Liver (tissue), 9 donors: ENCODE measurements around the gene FAM210A. TPM values are rescaled to one million over a fixed set of nuclear protein-coding genes. Genes with fewer than 3 reads are reported as not detected.
"Not testable (repeated sequence)": the region's sequence is repeated elsewhere in the genome, so short reads cannot be mapped to it uniquely, and the experiment has no call there.

Experiments
- DNase-seq: peaks from one replicate; pipeline ENCODE4 v3.0.0-alpha.2; 2017; ENCODE audit warnings: low spot score
- H3K27ac ChIP-seq, 2 donors: one replicate each; pipeline ENCODE4 v1.7.0; 2013; ENCODE audit warnings: inconsistent platforms in 2 of 2, low read length in 2 of 2, control low read depth in 1 of 2, low read depth in 1 of 2, mild to moderate bottlenecking in 1 of 2
- H3K27me3 ChIP-seq, 4 donors: one replicate each; pipeline versions ENCODE4 v1.6.1 to v1.7.0; 2013; ENCODE audit warnings: low read length in 3 of 4, inconsistent platforms in 1 of 4, mild to moderate bottlenecking in 1 of 4, moderate library complexity in 1 of 4; ENCODE audit not compliant: control insufficient read depth in 4 of 4, insufficient read depth in 4 of 4
- H3K36me3 ChIP-seq, 4 donors: one replicate each; pipeline versions ENCODE4 v1.6.1 to v1.7.0; 2013; ENCODE audit warnings: low read length in 3 of 4, mild to moderate bottlenecking in 3 of 4, low read depth in 1 of 4, moderate library complexity in 1 of 4; ENCODE audit not compliant: control insufficient read depth in 4 of 4, insufficient read depth in 3 of 4
- H3K4me1 ChIP-seq, 4 donors: one replicate each; pipeline versions ENCODE4 v1.6.1 to v1.7.0; 2013; ENCODE audit warnings: low read length in 3 of 4, mild to moderate bottlenecking in 3 of 4, moderate library complexity in 1 of 4; ENCODE audit not compliant: control insufficient read depth in 4 of 4, insufficient read depth in 4 of 4
- H3K4me3 ChIP-seq, 3 donors: one replicate each; pipeline versions ENCODE4 v1.6.1 to v1.7.0; 2013; ENCODE audit warnings: low read length in 3 of 3, control low read depth in 1 of 3, low read depth in 1 of 3, mild to moderate bottlenecking in 1 of 3
- H3K9ac ChIP-seq, 2 donors: one replicate each; pipeline ENCODE4 v1.7.0; 2013; ENCODE audit warnings: low read length in 2 of 2, mild to moderate bottlenecking in 2 of 2, moderate library complexity in 2 of 2, control low read depth in 1 of 2, low read depth in 1 of 2
- H3K9me3 ChIP-seq, 4 donors: one replicate each; pipeline versions ENCODE4 v1.6.1 to v1.7.0; 2013; ENCODE audit warnings: low read length in 3 of 4; ENCODE audit not compliant: control insufficient read depth in 4 of 4
- EGR1 ChIP-seq, 2 donors: IDR thresholded peaks; 2 replicates each; pipeline ENCODE4 v1.6.1; 2016 to 2018; ENCODE audit warnings: antibody characterized with exemption in 2 of 2, low read depth in 2 of 2
- FOXA1 ChIP-seq: IDR thresholded peaks from 2 replicates; pipeline ENCODE4 v1.6.1; 2016; ENCODE audit warnings: antibody characterized with exemption
- FOXA2 ChIP-seq: IDR thresholded peaks from 2 replicates; pipeline ENCODE4 v1.6.1; 2016; ENCODE audit warnings: antibody characterized with exemption
- GABPA ChIP-seq, 2 donors: IDR thresholded peaks in 1 of 2; conservative IDR thresholded peaks in 1 of 2; 2 replicates each; pipeline ENCODE4 v1.6.1; 2016; ENCODE audit warnings: antibody characterized with exemption in 2 of 2, mild to moderate bottlenecking in 1 of 2, moderate library complexity in 1 of 2
- HNF4G ChIP-seq: IDR thresholded peaks from 2 replicates; pipeline ENCODE4 v1.6.1; 2016; ENCODE audit warnings: antibody characterized with exemption
- JUND ChIP-seq, 2 donors: IDR thresholded peaks; 2 replicates each; pipeline ENCODE4 v1.6.1; 2016; ENCODE audit warnings: antibody characterized with exemption in 2 of 2
- MAX ChIP-seq: IDR thresholded peaks from 2 replicates; pipeline ENCODE4 v1.6.1; 2016; ENCODE audit warnings: antibody characterized with exemption
- NR2F2 ChIP-seq: IDR thresholded peaks from 2 replicates; pipeline ENCODE4 v1.6.1; 2016; ENCODE audit warnings: antibody characterized with exemption
- RAD21 ChIP-seq, 2 donors: IDR thresholded peaks; 2 replicates each; pipeline ENCODE4 v1.6.1; 2016; ENCODE audit warnings: antibody characterized with exemption in 2 of 2, mild to moderate bottlenecking in 2 of 2
- SP1 ChIP-seq: IDR thresholded peaks from 2 replicates; pipeline ENCODE4 v1.6.1; 2018; ENCODE audit warnings: antibody characterized with exemption, mild to moderate bottlenecking
- TAF1 ChIP-seq: conservative IDR thresholded peaks from 2 replicates; pipeline ENCODE4 v1.6.1; 2016; ENCODE audit warnings: antibody characterized with exemption, mild to moderate bottlenecking
- YY1 ChIP-seq: IDR thresholded peaks from 2 replicates; pipeline ENCODE4 v1.6.1; 2016; ENCODE audit warnings: antibody characterized with exemption, mild to moderate bottlenecking
- WGBS: extraction: QIAGEN DNeasy Blood & Tissue Kit; methylation state at CpG from one replicate; pipeline ENCODE4 v1.1.7; 2013; 5-methylcytosine and 5-hydroxymethylcytosine counted together
- polyA plus RNA-seq, 2 donors: library from polyadenylated mRNA; stranded (reverse) in 1 of 2; unstranded in 1 of 2; fragments of 200-250 nt in 1 of 2; fragments of >200 nt in 1 of 2; fragmentation: Nextera tagmentation in 1 of 2; extraction: Ambion mirVana in 1 of 2; gene quantifications; one replicate each; pipeline versions ENCODE4 v1.2.1 to v1.2.3, GENCODE V29; 2013 to 2015
- total RNA-seq, 2 donors: library from RNA; depleted of rRNA; stranded (reverse); fragments of >200 nt; gene quantifications; one replicate each; pipeline ENCODE4 v1.2.3, GENCODE V29; 2014
- TF ChIP-seq, protein P1 (sequence below): IDR thresholded peaks from 2 replicates; pipeline ENCODE4 v1.6.1; 2016; ENCODE audit warnings: antibody characterized with exemption
- TF ChIP-seq, protein P2 (sequence below): IDR thresholded peaks from 2 replicates; pipeline ENCODE4 v1.6.1; 2016; ENCODE audit warnings: antibody characterized with exemption, mild to moderate bottlenecking
- TF ChIP-seq, protein P3 (sequence below): fragments of 150-350 bp; IDR thresholded peaks from 2 replicates; pipeline ENCODE4 v1.5.1; 2017; ENCODE audit warnings: improper control_type of control experiment, low read depth, low read length; ENCODE audit not compliant: missing input control
- donor health status: healthy.
- donor health status: healthy.
- donor health status: healthy.
- donor health status: healthy.
- donor health status: healthy.

FAM210A gene
- total and polyA plus RNA-seq, 4 donors: 10.5 to 18.3 (median 12.5) TPM

DNA sequence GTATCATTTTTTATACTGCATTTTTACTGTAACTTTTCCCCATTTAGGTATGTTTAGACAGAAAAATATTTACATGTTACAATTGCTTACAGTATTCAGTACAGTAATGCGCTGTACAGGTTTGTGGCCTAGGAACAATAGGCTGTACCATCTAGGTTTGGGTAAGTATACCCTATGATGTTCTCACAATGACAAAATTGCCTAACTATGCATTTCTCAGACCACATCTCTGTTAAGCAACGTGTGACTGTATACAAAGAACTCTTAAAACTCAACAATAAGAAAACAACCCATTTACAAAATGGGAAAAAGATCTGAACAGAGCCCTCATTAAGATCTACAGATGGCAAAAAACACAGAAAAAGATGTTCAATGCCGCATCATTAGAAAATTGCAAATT, 29.4 kb downstream of the FAM210A start:
- H3K36me3 ChIP-seq: peaks cover 0 to 1% (median 0%) of the 10 kb centered on the region in 4 donors
- H3K4me3 ChIP-seq: no peak overlapping the region
- WGBS: 93% methylated on average over 3 of the region's 3 CpGs
- H3K27ac ChIP-seq: no peak overlapping the region
- no peak overlapping the region for H3K9ac ChIP-seq
- peaks cover 0 to 4% (median 0%) of the 10 kb centered on the region in 4 donors for H3K9me3 ChIP-seq
- H3K4me1 ChIP-seq: no peaks in the 10 kb centered on the region
- no peaks in the 10 kb centered on the region for H3K27me3 ChIP-seq
- DNase-seq: no peak
- TF ChIP-seq MAX (no peak), EGR1 (IDR thresholded peaks at IDR 0.05; ENCODE audit: low read depth in 2 of 2) (no peak), JUND (IDR thresholded peaks at IDR 0.05) (no peak), GABPA (IDR thresholded peaks at IDR 0.05 in 1 of 2, conservative IDR thresholded peaks at IDR 0.05 in 1 of 2) (no peak)
- TF ChIP-seq, protein P1, sequence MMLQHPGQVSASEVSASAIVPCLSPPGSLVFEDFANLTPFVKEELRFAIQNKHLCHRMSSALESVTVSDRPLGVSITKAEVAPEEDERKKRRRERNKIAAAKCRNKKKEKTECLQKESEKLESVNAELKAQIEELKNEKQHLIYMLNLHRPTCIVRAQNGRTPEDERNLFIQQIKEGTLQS: no peak

DNA sequence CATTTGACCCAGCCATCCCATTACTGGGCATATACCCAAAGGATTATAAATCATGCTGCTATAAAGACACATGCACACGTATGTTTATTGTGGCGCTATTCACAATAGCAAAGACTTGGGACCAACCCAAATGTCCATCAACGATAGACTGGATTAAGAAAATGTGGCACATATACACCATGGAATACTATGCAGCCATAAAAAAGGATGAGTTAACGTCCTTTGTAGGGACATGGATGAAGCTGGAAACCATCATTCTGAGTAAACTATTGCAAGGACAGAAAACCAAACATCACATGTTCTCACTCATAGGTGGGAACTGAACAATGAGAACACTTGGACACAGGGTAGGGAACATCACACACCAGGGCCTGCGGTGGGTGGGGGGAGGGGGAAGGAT, 31.0 kb downstream of the FAM210A start:
- not testable (repeated sequence) for H3K36me3 ChIP-seq, H3K9me3 ChIP-seq, H3K27me3 ChIP-seq, H3K27ac ChIP-seq, DNase-seq, H3K4me3 ChIP-seq, H3K4me1 ChIP-seq, H3K9ac ChIP-seq
- 95% methylated on average over 5 of the region's 5 CpGs for WGBS

- H3K9ac ChIP-seq, H3K4me3 ChIP-seq, H3K27ac ChIP-seq, H3K36me3 ChIP-seq, H3K27me3 ChIP-seq, DNase-seq, H3K9me3 ChIP-seq, H3K4me1 ChIP-seq: not testable (repeated sequence)
- 96% methylated on average over 9 of the region's 9 CpGs for WGBS
Measured at GRCh38 chr18:13690060-13690459, 36.3 kb downstream of the FAM210A start.

GRCh38 chr18:13688191-13689136, 37.9 kb downstream of the FAM210A start:
- H3K27ac ChIP-seq: no peak overlapping the region
- DNase-seq: no peak
- H3K9ac ChIP-seq: no peak overlapping the region
- peaks cover 0 to 2% (median 0%) of the 10 kb centered on the region in 4 donors for H3K9me3 ChIP-seq
- 93% methylated on average over 21 of the region's 21 CpGs for WGBS
- H3K27me3 ChIP-seq: no peaks in the 10 kb centered on the region
- H3K4me1 ChIP-seq: no peaks in the 10 kb centered on the region
- H3K4me3 ChIP-seq: no peak overlapping the region
- no peaks in the 10 kb centered on the region for H3K36me3 ChIP-seq
- TF ChIP-seq, protein P2, sequence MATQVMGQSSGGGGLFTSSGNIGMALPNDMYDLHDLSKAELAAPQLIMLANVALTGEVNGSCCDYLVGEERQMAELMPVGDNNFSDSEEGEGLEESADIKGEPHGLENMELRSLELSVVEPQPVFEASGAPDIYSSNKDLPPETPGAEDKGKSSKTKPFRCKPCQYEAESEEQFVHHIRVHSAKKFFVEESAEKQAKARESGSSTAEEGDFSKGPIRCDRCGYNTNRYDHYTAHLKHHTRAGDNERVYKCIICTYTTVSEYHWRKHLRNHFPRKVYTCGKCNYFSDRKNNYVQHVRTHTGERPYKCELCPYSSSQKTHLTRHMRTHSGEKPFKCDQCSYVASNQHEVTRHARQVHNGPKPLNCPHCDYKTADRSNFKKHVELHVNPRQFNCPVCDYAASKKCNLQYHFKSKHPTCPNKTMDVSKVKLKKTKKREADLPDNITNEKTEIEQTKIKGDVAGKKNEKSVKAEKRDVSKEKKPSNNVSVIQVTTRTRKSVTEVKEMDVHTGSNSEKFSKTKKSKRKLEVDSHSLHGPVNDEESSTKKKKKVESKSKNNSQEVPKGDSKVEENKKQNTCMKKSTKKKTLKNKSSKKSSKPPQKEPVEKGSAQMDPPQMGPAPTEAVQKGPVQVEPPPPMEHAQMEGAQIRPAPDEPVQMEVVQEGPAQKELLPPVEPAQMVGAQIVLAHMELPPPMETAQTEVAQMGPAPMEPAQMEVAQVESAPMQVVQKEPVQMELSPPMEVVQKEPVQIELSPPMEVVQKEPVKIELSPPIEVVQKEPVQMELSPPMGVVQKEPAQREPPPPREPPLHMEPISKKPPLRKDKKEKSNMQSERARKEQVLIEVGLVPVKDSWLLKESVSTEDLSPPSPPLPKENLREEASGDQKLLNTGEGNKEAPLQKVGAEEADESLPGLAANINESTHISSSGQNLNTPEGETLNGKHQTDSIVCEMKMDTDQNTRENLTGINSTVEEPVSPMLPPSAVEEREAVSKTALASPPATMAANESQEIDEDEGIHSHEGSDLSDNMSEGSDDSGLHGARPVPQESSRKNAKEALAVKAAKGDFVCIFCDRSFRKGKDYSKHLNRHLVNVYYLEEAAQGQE: no peak
- TF ChIP-seq TAF1 (no peak), RAD21 (IDR thresholded peaks at IDR 0.05) (no peak), EGR1 (IDR thresholded peaks at IDR 0.05; ENCODE audit: low read depth in 2 of 2) (no peak), FOXA2 (no peak), GABPA (IDR thresholded peaks at IDR 0.05 in 1 of 2, conservative IDR thresholded peaks at IDR 0.05 in 1 of 2) (no peak), YY1 (no peak), HNF4G (no peak), NR2F2 (no peak), SP1 (no peak), FOXA1 (no peak), JUND (IDR thresholded peaks at IDR 0.05) (no peak), MAX (no peak)
- TF ChIP-seq, protein P3, sequence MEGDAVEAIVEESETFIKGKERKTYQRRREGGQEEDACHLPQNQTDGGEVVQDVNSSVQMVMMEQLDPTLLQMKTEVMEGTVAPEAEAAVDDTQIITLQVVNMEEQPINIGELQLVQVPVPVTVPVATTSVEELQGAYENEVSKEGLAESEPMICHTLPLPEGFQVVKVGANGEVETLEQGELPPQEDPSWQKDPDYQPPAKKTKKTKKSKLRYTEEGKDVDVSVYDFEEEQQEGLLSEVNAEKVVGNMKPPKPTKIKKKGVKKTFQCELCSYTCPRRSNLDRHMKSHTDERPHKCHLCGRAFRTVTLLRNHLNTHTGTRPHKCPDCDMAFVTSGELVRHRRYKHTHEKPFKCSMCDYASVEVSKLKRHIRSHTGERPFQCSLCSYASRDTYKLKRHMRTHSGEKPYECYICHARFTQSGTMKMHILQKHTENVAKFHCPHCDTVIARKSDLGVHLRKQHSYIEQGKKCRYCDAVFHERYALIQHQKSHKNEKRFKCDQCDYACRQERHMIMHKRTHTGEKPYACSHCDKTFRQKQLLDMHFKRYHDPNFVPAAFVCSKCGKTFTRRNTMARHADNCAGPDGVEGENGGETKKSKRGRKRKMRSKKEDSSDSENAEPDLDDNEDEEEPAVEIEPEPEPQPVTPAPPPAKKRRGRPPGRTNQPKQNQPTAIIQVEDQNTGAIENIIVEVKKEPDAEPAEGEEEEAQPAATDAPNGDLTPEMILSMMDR: no peak
